ENCODE measurements around the gene PEX19. TPM values are rescaled to one million over a fixed set of nuclear protein-coding genes. Genes with fewer than 3 reads are reported as not detected.

PEX19 gene
- total RNA-seq, 6 experiments from 2014 or later: 55.8 to 96.2 (median 84.1) TPM

DNA sequence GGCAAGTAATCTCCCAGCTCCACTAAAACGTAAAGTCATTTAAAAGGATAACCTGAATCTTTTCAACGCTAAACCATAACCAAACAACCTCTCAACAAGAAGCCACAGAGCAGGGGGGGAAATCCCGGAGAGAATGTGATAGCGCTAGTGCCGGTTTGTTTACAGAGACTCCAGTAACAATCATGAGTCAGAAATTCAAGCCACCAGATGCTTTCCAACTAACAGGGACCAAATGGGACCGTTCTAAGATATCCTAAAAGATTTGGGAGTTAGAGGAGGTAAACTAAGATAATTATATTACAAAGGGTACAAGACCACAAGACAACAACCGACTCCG is 23.4 kb downstream of the PEX19 start:
- intact Hi-C loops (cut with DNase I): no loop called here
- H3K27me3 ChIP-seq: no peaks in the 10 kb centered on the region
- DNase-seq (peak in 1 of 3 donors; percentile 36), ATAC-seq (peak; percentile 43 to 67 (median 50))
- TF ChIP-seq, protein P1, sequence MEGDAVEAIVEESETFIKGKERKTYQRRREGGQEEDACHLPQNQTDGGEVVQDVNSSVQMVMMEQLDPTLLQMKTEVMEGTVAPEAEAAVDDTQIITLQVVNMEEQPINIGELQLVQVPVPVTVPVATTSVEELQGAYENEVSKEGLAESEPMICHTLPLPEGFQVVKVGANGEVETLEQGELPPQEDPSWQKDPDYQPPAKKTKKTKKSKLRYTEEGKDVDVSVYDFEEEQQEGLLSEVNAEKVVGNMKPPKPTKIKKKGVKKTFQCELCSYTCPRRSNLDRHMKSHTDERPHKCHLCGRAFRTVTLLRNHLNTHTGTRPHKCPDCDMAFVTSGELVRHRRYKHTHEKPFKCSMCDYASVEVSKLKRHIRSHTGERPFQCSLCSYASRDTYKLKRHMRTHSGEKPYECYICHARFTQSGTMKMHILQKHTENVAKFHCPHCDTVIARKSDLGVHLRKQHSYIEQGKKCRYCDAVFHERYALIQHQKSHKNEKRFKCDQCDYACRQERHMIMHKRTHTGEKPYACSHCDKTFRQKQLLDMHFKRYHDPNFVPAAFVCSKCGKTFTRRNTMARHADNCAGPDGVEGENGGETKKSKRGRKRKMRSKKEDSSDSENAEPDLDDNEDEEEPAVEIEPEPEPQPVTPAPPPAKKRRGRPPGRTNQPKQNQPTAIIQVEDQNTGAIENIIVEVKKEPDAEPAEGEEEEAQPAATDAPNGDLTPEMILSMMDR (IDR thresholded peaks at IDR 0.05): no peak
- no peak for TF ChIP-seq POLR2A (IDR thresholded peaks at IDR 0.05)
- H3K4me3 ChIP-seq: peak overlapping the region; percentile 83 to 92 (median 85)
- peak overlapping the region; percentile 85 to 98 (median 97) for H3K27ac ChIP-seq
- WGBS (ENCODE audit: insufficient coverage, low coverage, low lambda C conversion rate, missing lambda C conversion rate): 0% methylated on average over 8 of the region's 8 CpGs
- peaks cover 0 to 71% (median 19%) of the 10 kb centered on the region in 4 donors for H3K4me1 ChIP-seq
- H3K36me3 ChIP-seq: no peaks in the 10 kb centered on the region
- H3K9me3 ChIP-seq: no peaks in the 10 kb centered on the region

DNA sequence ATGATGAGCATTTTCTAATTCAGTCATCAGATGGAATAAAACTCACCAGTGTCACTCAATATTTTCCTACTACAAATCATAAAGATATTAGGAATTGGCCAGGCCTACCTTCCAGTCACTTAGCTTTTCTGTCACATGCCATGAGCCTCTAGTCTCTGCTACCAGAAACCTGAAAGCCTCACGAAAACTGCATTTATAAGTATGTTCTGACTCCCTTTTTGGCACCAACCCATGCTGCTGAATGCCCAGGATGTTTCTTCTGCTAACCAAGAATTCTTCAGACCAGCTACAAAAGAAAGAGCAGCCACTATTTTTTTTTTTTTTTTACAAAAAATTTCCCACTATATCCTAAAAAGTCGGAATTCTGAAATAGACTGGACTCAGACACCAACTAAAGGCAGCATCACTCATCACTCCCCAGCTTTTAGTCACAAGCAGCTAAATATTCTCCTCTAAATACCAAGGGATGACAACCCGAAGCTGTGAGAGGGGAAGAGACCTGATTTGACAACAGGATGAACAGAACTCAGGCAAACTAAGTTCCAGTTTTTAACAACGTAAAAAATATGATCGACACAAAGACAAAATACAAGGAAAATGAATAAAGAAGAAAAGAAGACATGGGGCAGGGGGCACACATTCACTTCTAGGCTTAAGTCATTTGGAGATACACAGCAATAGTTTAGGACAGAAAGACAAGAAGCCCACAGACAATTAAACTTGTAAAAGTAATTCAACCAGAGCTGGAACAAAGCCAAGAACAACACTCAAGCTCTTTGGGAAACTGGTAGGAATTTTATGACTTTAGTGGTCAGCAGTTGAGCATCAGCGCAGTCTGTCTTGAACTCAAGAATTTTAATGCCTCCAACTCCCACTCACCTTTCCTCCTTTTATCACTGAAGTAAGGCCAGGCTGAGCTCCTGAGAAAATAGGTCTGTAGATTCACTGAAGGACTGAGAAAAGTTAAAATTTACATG is 24.2 kb downstream of the PEX19 start:
- Histone ChIP-seq H3K27me3 (no peaks in the 10 kb centered on the region), H3K36me3 (no peaks in the 10 kb centered on the region), H3K27ac (peak overlapping the region; percentile 85 to 98 (median 97)), H3K4me1 (peaks cover 0 to 72% (median 19%) of the 10 kb centered on the region in 4 donors), H3K9me3 (no peaks in the 10 kb centered on the region), H3K4me3 (peak overlapping the region; percentile 83 to 92 (median 85))
- 27% methylated on average over 6 of the region's 6 CpGs for WGBS (ENCODE audit: insufficient coverage, low coverage, low lambda C conversion rate, missing lambda C conversion rate)
- ATAC-seq (no peak), DNase-seq (no peak)
- intact Hi-C loops (cut with DNase I): no loop called here
- TF ChIP-seq, protein P1 (IDR thresholded peaks at IDR 0.05): no peak
- TF ChIP-seq POLR2A (IDR thresholded peaks at IDR 0.05): no peak

DNA sequence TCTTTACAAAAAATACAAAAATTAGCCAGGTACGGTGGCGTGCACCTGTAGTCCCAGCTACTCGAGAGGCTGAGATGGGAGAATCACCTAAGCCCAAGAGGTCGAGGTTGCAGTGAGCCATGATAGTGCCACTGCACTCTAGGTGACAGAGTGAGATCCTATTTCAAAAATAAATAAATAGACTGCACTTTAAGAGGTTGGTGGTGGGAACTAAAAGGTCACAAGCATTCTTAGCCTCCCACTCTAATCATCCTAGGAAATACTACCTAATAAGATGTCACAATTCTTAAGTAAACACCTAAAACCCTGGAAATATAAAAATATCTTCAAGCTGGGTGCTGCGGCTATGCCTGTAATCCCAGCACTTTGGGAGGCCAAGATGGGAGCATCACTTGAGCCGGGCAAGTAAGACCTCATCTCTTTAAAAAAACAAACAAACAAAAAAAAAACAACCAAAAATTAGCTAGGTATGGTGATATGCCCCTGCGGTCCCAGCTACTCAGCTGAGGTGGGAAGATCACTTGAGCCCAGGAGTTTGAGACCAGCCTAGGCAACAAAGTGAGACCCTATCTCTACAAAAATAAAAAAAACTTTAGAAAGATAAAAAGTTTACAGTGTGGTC is 26.6 kb downstream of the PEX19 start:
- DNase-seq (no peak), ATAC-seq (no peak)
- H3K36me3 ChIP-seq: peaks cover 0 to 5% (median 0%) of the 10 kb centered on the region in 4 donors
- WGBS (ENCODE audit: insufficient coverage, low coverage, low lambda C conversion rate, missing lambda C conversion rate): 94% methylated on average over 7 of the region's 7 CpGs
- no peak overlapping the region for H3K4me3 ChIP-seq
- H3K27me3 ChIP-seq: no peaks in the 10 kb centered on the region
- intact Hi-C loops (cut with DNase I): loop anchor here in 1 of 2 donors (10.0 kb wide), 1 partner anchor 63 kb away; the partner anchor contains the start of gene CASQ1
- peaks cover 0 to 51% (median 12%) of the 10 kb centered on the region in 4 donors for H3K4me1 ChIP-seq
- no peaks in the 10 kb centered on the region for H3K9me3 ChIP-seq
- no peak for TF ChIP-seq POLR2A (IDR thresholded peaks at IDR 0.05)
- TF ChIP-seq, protein P1 (IDR thresholded peaks at IDR 0.05): no peak
- no peak overlapping the region for H3K27ac ChIP-seq

DNA sequence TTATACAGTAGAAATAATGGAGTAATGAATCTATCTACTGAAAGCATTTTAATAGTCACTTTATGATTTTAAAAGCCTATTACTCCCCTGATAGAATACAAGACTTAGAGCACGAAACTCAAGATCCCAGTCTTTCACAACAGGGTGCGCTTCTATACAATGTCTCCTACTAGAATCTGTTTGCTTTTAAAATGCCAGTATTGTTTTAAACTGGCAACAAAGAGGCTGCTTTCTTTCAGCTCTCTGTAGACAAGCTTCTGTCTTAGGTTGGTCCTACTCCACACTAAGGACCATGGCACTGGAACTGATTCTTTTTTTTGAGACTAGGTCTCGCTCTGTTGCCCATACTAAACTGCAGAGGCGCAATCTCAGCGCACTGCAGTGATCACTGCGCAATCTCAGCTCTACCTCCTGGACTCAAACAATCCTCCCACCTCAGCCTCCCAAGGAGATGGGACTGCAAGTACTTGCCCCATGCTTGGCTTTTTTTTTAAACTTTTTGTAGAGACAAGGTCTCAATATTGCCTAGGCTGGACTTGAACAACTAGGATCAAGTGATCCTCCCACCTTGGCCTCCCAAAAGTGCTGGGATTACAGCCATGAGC is 27.4 kb downstream of the PEX19 start:
- Histone ChIP-seq H3K9me3 (no peaks in the 10 kb centered on the region), H3K4me1 (peaks cover 0 to 50% (median 12%) of the 10 kb centered on the region in 4 donors), H3K27ac (no peak overlapping the region), H3K4me3 (no peak overlapping the region), H3K27me3 (no peaks in the 10 kb centered on the region), H3K36me3 (peaks cover 0 to 5% (median 0%) of the 10 kb centered on the region in 4 donors)
- intact Hi-C loops (cut with DNase I): loop anchor here in 1 of 2 donors (10.0 kb wide), 1 partner anchor 63 kb away; the partner anchor contains the start of gene CASQ1
- TF ChIP-seq POLR2A (IDR thresholded peaks at IDR 0.05): no peak
- TF ChIP-seq, protein P1 (IDR thresholded peaks at IDR 0.05): no peak
- no peak for DNase-seq
- no peak for ATAC-seq
- WGBS (ENCODE audit: insufficient coverage, low coverage, low lambda C conversion rate, missing lambda C conversion rate): 75% methylated on average over 6 of the region's 6 CpGs

Measured in right lobe of liver (tissue), 6 donors.